ENCODE data around the gene CYP26A1. TPM values are rescaled to one million over a fixed set of nuclear protein-coding genes. Genes with fewer than 3 reads are reported as not detected.

The CYP26A1 gene
- total and polyA plus RNA-seq, 2 experiments from 2014 or later, result 1.2 to 1.8 TPM

GRCh38 chr10:93027508-93027907 lies 46.2 kb upstream of the CYP26A1 start (continued):
- TF ChIP-seq CTCF (conservative IDR thresholded peaks at IDR 0.05; ENCODE audit: low read depth in 2 of 2) (no peak), POLR2AphosphoS5 (IDR thresholded peaks at IDR 0.05; ENCODE audit: low read depth) (no peak), REST (IDR thresholded peaks at IDR 0.05; ENCODE audit: unreplicated experiment) (no peak), ZNF331 (CRISPR knock-in tag; IDR thresholded peaks at IDR 0.05; ENCODE audit: low read depth) (no peak), EZH2 (IDR thresholded peaks at IDR 0.05; ENCODE audit: low read depth, unreplicated experiment) (no peak), JUNB (IDR thresholded peaks at IDR 0.05; ENCODE audit: unreplicated experiment) (no peak)

DNA sequence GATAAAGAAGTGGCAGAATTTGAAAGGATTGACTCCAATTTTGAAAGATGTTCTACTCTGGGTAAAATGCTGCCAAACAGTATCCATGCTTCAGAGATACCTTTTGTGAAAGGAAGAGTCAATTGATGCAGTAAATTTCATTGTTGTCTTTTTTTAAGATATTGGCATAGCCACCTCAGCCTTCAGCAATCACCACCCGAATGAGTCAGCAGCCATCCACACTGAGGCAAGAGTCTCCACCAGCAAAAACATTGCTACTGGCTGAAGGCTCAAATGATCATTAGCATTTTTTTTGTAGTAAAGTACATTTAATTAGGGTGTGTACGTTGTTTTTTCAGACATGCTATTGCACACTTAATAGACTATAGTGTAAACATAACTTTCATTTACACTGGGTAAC lies 44.8 kb upstream of the CYP26A1 start:
- DNase-seq (ENCODE audit: low spot score) (no peak), ATAC-seq (no peak)
- Mint-ChIP-seq H3K27me3 (ENCODE audit: insufficient read depth, low read depth, poor library complexity) (no peaks in the 10 kb centered on the region), H3K27ac (no peak overlapping the region), H3K36me3 (ENCODE audit: low read depth) (peaks cover 6% of the 10 kb centered on the region; the same call in 2 of the 3 replicates), H3K4me1 (peaks cover 27% of the 10 kb centered on the region), H3K9me3 (no peaks in the 10 kb centered on the region), H3K4me3 (no peak overlapping the region)
- no peaks in the 10 kb centered on the region for H3K79me2 ChIP-seq (replicated peaks; ENCODE audit: insufficient read depth)
- H3K36me3 ChIP-seq (ENCODE audit: insufficient read depth), result no peaks in the 10 kb centered on the region
- peaks cover 25% of the 10 kb centered on the region for H3K4me1 ChIP-seq (ENCODE audit: insufficient read depth)
- H4K20me1 ChIP-seq (replicated peaks; ENCODE audit: insufficient read depth), result no peaks in the 10 kb centered on the region
- no peak overlapping the region for H2AFZ ChIP-seq
- H3K4me2 ChIP-seq, result no peak overlapping the region
- no peak overlapping the region for H3K27ac ChIP-seq (ENCODE audit: low read depth)
- H3K4me3 ChIP-seq, result no peak overlapping the region
- no peaks in the 10 kb centered on the region for H3K27me3 ChIP-seq (ENCODE audit: insufficient read depth)
- no peaks in the 10 kb centered on the region for H3F3A ChIP-seq (replicated peaks; ENCODE audit: low read depth)
- no peaks in the 10 kb centered on the region for H3K9me2 ChIP-seq (ENCODE audit: insufficient read depth)
- TF ChIP-seq NANOG (IDR thresholded peaks at IDR 0.05; ENCODE audit: borderline replicate concordance) (no peak), CTCF (conservative IDR thresholded peaks at IDR 0.05; ENCODE audit: low read depth in 2 of 2) (no peak), ZNF114 (CRISPR knock-in tag; IDR thresholded peaks at IDR 0.05) (no peak), EZH2 (IDR thresholded peaks at IDR 0.05; ENCODE audit: low read depth, unreplicated experiment) (no peak), CREB1 (CRISPR knock-in tag; IDR thresholded peaks at IDR 0.05; ENCODE audit: low read depth) (no peak), ETS1 (IDR thresholded peaks at IDR 0.05) (no peak), STAT1 (IDR thresholded peaks at IDR 0.05; ENCODE audit: unreplicated experiment) (no peak), REST (IDR thresholded peaks at IDR 0.05; ENCODE audit: unreplicated experiment) (no peak)

Measured in GM23338 (cell line).